Parathyroid adenoma (tissue), 2 donors: ENCODE measurements around the gene OSBPL1A.

Experiments
- H2AFZ ChIP-seq: fragments of 300-600 bp; sonication (generic); one replicate; pipeline ENCODE4 v1.7.0; 2017; ENCODE audit warnings: antibody characterized with exemption, mild to moderate bottlenecking
- H3K27ac ChIP-seq: fragments of 300-600 bp; sonication (generic); one replicate; pipeline ENCODE4 v1.7.0; 2017
- H3K27me3 ChIP-seq: fragments of 300-600 bp; sonication (generic); one replicate; pipeline ENCODE4 v1.7.0; 2017; ENCODE audit warnings: low read length; ENCODE audit not compliant: control insufficient read depth, insufficient read depth
- H3K36me3 ChIP-seq: fragments of 300-600 bp; sonication (generic); one replicate; pipeline ENCODE4 v1.7.0; 2017; ENCODE audit warnings: low read length; ENCODE audit not compliant: control insufficient read depth, insufficient read depth
- H3K4me1 ChIP-seq: fragments of 300-600 bp; sonication (generic); one replicate; pipeline ENCODE4 v1.7.0; 2017; ENCODE audit warnings: control low read depth
- H3K4me2 ChIP-seq: fragments of 300-600 bp; sonication (generic); one replicate; pipeline ENCODE4 v1.7.0; 2017; ENCODE audit warnings: low read length
- H3K4me3 ChIP-seq: fragments of 300-600 bp; sonication (generic); one replicate; pipeline ENCODE4 v1.7.0; 2017; ENCODE audit warnings: low read depth, low read length
- H3K79me2 ChIP-seq: fragments of 300-600 bp; sonication (generic); one replicate; pipeline ENCODE4 v1.7.0; 2017; ENCODE audit warnings: control low read depth
- H3K9ac ChIP-seq: fragments of 300-600 bp; sonication (generic); one replicate; pipeline ENCODE4 v1.7.0; 2017; ENCODE audit warnings: mild to moderate bottlenecking
- H3K9me3 ChIP-seq: fragments of 300-600 bp; sonication (generic); one replicate; pipeline ENCODE4 v1.7.0; 2017; ENCODE audit warnings: low read length; ENCODE audit not compliant: control insufficient read depth
- CTCF ChIP-seq: fragments of 300-600 bp; sonication (generic); IDR thresholded peaks from one replicate; pipeline ENCODE4 v1.7.0; 2017; ENCODE audit warnings: antibody characterized with exemption, mild to moderate bottlenecking
- donor health status: primary hyperparathyroidism.

The OSBPL1A gene

GRCh38 chr18:24270937-24271380, 126.7 kb downstream of the OSBPL1A start:
- H3K4me3 ChIP-seq: peak overlapping the region; percentile 78
- H3K36me3 ChIP-seq: no peaks in the 10 kb centered on the region
- peak overlapping the region; percentile 83 for H3K4me2 ChIP-seq
- peaks cover 9% of the 10 kb centered on the region for H3K4me1 ChIP-seq
- TF ChIP-seq CTCF: no peak
- no peaks in the 10 kb centered on the region for H3K9me3 ChIP-seq
- H3K27me3 ChIP-seq: no peaks in the 10 kb centered on the region
- peaks cover 11% of the 10 kb centered on the region for H3K79me2 ChIP-seq
- H3K27ac ChIP-seq: peak overlapping the region; percentile 85
- no peak overlapping the region for H3K9ac ChIP-seq
- peak overlapping the region; percentile 90 for H2AFZ ChIP-seq

- no peaks in the 10 kb centered on the region for H3K9me3 ChIP-seq
- no peak for TF ChIP-seq CTCF
- no peak overlapping the region for H3K9ac ChIP-seq
- no peaks in the 10 kb centered on the region for H3K27me3 ChIP-seq
- peaks cover 11% of the 10 kb centered on the region for H3K79me2 ChIP-seq
- peak overlapping the region; percentile 90 for H2AFZ ChIP-seq
- no peaks in the 10 kb centered on the region for H3K36me3 ChIP-seq
- peaks cover 9% of the 10 kb centered on the region for H3K4me1 ChIP-seq
- H3K4me3 ChIP-seq: peak overlapping the region; percentile 78
- H3K27ac ChIP-seq: peak overlapping the region; percentile 85
- peak overlapping the region; percentile 83 for H3K4me2 ChIP-seq
Measured at GRCh38 chr18:24270358-24270936, 127.2 kb downstream of the OSBPL1A start.

- no peak overlapping the region for H3K4me3 ChIP-seq
- peaks cover 9% of the 10 kb centered on the region for H3K4me1 ChIP-seq
- H3K27me3 ChIP-seq: no peaks in the 10 kb centered on the region
- H3K9ac ChIP-seq: no peak overlapping the region
- no peaks in the 10 kb centered on the region for H3K36me3 ChIP-seq
- H3K9me3 ChIP-seq: no peaks in the 10 kb centered on the region
- peaks cover 20% of the 10 kb centered on the region for H3K79me2 ChIP-seq
- no peak overlapping the region for H3K27ac ChIP-seq
- no peak overlapping the region for H3K4me2 ChIP-seq
- no peak for TF ChIP-seq CTCF
- H2AFZ ChIP-seq: no peak overlapping the region
Measured at GRCh38 chr18:24268784-24269550, 128.7 kb downstream of the OSBPL1A start.

- Histone ChIP-seq H3K4me2 (no peak overlapping the region), H3K36me3 (no peaks in the 10 kb centered on the region), H2AFZ (no peak overlapping the region), H3K9ac (no peak overlapping the region), H3K9me3 (no peaks in the 10 kb centered on the region), H3K27ac (no peak overlapping the region), H3K4me1 (peaks cover 6% of the 10 kb centered on the region), H3K4me3 (no peak overlapping the region), H3K27me3 (no peaks in the 10 kb centered on the region), H3K79me2 (peaks cover 23% of the 10 kb centered on the region)
- no peak for TF ChIP-seq CTCF
Measured at GRCh38 chr18:24267878-24268277, 129.7 kb downstream of the OSBPL1A start.
